NOMO-1 treated with dmso at 0.1 percent for 144 hours (cell line): ENCODE results near the gene CPA1.

Experiments used
- DNase-seq: peaks from one replicate; lab custom pipeline; 2025; ENCODE audit not compliant: unreplicated experiment; lab: John Stamatoyannopoulos, UW

The CPA1 gene

DNA sequence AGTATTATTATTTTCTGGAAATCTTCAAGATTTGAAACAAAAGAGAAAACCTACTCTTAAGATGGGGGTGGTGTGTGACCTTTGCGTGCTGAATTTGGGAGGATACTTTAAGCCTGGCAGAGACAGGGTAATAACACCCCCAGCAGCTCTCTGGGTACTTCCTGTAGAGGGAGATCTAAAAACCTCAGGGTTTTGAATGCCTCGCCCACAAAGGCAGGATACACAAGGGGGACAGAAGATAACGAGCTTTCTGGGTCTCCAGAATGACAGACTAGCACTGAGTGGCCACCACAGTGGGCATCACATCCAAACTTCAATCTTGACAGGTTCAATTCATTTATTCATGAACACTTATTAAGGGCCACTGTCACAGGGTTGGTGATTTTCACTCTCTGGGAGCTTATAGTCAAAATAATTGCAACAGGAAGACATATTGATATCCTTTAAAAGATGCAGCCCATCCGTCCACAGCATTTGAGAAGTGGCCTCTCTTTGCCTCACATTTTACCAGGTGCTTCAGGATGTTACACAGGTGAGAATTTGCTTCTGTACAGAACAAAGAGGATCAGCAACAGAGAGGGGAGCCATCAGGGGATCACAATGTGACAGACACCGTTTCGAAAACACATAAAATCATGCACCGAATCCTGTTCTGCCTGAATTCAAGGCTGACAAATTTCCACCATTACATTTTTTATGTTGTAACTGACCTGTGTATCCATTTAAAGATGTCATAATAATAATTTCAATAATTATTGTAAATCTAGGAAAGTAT is 14.3 kb downstream of the CPA1 start:
- no peak for DNase-seq

DNA sequence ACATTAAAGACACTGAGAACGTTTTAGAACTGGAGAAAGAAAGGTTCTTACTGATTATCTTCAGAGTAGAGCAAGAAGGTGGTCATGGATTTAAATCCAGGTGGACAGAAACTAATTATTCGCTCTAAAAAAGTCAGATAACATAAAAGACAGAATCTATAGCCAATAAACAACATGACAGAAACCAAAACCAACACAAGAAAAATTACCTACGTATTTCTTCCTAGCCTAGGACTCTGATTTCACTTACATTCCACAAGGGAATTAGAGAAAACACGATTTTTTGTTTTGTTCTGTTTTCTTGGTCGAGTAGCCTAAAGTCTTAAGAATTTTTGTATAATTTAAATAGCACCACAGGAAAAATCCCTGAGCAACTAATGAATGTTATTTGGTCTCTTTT is 15.1 kb downstream of the CPA1 start:
- no peak for DNase-seq

DNA sequence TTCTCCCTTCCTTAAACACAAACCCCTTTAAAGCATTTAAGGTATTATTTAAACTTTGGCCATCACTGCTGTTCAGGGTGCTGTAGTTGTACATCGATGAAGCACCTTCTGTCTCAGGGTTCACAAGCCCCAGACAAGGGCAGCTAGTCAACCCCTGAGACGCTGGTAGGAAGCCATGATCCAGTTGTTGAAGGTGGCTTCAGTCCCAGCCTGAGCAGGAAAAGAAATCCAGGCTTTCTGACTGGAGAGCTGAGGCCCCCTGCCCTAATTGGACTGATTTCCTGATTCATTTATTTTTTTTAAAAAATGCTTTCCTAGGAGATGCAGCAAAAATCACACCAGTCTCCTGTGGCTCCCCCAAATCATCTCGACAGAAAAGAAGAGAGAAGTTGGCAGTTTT is 15.8 kb downstream of the CPA1 start:
- DNase-seq, result no peak

DNA sequence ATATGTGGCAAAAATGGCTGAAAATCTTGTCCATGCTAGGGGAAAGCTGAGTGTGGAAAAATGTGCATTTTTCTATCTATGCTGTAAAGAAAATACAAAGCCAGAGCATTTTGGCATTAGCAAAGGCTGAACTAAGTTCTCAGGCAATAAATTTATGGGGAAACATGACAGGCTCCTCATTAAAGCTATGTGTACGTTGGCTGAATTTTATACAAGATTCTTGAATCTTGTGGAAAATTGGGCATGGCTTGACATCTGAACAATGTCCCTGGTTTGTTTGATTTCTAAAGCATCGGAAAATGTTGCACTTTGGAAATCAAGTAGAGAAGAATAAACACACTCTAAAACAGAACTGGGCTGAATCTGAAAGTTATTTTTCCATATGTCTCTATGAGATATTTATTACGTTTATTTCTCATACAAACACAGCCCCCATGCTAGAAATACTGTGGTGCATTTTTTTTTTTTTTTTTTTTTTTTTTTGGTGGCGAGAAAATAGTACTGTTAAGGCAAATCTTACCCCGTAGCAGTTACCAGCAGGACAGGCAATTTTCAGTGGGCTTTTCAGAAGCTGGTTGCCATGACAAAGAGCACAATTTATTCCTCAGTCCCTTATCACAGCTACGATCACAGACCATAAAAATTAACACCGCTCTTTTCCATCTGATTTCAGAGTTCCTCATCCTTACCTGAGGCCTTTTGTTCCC is 16.9 kb downstream of the CPA1 start:
- no peak for DNase-seq

DNA sequence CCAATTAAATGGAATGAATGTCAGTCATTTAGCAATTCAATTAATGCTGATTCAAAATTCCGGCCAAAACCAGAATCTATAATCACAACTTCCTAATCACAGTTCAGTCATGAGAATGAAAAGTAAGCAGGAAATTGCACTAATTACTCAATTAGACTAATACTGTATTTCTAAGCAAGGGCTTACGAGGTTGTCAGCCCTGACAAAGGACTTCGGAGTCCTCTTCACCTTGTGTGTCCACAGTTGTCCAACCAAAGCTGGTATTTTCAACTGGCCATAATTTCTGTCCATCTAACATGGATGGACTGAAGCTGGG is 17.4 kb downstream of the CPA1 start:
- DNase-seq, result no peak

DNA sequence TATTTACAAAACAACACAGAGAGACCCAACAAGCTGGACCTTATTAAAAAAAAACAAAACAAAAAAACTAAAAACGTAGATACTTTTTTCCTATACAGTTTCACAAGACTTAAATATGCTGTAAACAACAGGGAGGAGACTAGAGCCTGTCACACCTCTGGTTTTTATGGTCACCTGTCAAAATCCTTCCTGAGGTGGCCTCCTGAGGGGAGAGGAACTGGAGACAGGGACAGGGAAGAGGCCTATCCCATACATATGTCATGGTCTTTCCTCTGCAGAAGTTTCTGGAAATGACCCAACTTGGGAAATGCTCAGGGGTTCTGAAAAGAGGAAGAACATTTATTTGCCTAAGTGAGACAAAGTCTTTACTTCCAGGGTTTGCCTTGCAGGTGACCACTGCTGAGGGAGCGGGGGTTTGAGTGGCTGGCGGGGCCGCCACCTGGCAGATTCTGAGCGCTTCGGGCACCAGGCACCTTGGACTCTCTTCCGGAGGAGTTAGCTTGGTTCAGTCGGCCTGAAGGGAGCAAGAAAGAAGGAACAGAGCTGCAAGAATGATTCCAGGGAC is 18.3 kb downstream of the CPA1 start:
- no peak for DNase-seq

DNA sequence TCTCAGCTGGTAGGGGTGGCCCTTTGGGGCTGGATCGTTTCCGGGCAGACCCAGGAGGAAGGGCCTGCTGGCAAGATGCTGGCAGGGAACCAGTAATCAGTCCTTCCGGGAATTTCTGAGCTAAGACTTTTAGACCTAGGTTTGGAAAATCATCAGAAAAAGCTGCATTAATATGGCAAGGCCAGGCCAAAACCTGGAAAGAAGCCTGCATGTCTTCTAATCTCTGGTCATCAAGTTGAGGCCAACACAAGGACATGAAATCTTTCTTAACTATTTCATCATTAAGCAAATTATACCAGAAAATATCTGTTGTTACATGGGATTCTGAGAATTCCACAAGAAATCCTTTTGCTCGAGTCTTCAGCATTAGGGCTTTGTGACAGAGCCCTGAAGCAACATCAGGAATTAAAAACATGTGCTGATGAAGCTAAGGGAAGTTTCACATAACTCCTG is 19.9 kb downstream of the CPA1 start:
- DNase-seq, result no peak

DNA sequence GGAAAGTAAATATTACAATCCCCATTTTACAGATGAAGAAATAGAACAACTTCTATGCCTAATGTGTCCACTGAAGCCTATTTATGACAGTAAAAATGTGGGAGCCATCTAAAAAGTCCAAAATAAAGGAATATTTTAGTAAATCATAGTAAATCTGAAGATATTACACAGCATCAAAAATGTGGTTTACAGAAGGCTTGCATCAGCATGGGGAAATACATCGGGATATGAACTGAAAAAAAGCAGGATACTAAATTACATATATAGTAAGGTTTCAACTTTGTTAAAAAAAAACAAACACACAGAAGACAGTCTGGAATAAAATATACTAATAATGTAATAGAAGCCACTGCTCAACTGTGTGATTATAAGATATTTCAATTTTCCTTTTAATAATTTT is 20.8 kb downstream of the CPA1 start:
- DNase-seq, result no peak

DNA sequence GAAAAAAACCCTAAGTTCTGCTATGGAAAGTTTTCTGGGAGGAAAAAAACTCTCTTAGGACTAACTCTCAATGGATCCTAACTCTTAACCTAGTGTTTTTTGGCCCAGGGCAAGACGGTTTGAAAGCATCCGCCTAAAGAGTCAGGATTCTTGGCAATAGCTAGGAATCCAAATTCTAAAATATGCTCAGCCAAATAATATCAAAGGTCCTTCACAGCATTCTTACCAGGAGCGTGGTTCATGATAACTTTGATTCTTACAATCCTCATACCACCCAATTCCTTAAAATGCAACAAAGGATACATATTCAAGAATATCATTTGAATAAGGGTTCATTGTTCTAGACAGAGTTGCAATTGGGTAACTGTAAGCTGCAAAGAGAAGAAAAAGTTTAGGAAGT is 21.3 kb downstream of the CPA1 start:
- no peak for DNase-seq

DNA sequence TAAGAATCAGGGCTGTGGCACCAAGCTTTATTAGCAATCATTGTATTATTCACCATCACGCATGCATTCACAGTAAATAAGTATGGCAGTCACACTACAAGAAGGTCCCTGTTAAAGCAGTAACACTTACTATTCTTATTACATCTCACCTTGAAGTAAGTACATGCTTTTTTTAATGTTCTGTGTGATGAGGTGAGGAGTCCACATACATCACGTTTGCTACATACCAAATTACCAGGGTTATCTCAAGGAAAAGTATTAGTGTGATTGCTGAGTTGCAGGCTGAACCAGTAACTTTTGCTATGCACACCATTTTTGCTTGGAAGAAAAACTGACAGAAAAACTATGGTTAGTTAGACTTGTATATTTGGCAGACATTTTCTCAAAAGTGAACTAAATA is 24.7 kb downstream of the CPA1 start:
- DNase-seq, result no peak

DNA sequence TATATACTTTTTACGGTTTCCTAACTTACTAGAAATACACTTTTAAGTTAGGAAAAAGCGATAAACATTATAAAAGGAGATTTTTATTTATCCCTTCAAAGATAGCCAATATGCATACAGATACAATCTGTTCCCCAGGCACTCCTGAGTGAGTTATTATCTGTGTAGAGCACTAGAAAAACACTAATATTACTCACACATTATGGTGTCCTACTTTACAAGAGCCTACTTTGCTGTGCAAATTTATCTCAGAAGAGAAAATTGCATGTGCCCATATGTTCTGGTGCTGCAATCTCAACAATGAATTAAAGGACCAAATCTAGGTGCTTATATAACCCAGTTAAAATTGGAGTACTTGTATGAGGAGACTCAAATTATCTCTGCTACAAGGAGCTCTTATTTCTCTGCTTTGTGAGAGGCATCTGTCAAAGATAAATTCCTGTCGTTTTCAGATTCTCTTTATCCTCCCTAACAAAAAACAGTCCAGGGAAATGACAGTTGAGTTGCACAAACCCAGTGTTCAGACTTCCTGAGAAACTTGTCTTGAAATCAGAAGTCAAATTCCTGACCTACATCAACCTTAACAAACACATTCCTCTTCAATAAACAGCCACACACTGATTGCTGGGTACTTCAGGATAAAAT is 28.9 kb downstream of the CPA1 start:
- DNase-seq, result no peak

DNA sequence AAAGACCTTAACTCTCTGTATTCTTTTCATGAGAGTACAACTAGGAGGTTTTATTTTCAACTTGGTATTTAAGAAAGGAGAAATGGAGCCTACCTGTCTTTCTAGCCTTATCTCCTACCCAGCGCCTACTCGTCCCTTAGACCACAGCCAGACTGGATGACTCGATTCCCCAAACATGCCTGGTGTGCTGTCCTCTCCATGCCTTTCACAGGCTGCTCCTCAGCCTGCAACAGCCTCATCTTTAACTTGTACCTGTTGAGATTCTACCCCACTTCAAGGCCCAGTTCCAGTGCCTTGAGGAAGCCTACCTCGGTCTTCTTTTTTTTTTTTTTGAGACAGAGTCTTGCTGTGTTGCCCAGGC is 29.4 kb downstream of the CPA1 start:
- DNase-seq, result no peak

DNA sequence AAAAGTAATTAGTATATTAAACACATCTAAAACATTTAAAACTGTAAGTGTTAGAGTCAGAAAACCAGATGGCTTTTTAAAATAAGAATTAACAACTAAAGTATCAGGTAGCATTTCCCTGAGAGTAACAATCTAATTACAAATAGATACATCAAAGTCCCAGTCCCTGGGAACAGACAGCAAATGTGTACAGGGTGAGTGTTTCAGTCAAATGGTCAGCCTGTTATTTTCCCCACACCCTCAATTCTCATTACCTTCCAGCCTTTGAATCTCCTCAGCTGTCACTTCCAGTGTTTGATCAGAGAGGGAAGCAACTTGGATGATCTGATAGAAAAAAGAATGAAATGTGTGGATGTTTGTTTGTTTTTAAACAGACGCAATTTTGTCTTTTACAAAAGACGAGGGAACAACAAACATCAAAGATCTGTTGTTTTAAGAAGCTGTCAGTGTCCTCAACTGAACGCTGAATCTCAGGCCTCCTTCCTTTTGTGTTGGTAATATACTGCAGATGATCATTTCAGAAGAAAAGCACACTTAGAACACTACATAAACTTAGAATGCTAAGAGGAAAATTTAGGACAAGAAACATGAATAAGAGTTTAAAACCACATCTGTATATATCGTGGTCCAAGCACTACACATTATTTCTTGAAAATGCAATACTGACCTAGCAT is 30.7 kb downstream of the CPA1 start:
- no peak for DNase-seq

DNA sequence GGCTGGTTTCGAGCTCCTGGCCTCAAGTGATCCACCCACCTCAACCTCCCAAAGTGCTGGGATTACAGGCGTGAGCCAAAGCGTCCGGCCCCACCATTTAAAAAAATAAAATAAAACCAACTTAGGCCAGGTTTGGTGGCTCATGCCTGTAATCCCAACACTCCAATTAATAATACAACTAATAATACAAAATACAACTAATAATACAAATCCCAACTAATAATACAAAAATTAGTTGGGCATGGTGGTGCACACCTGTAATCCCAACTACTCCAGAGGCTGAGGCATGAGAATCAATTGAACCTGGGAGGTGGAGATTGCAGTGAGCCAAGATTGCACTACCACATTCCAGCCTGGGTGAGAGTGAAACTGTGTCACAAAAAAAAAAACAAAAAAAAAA is 32.9 kb downstream of the CPA1 start:
- DNase-seq, result no peak

DNA sequence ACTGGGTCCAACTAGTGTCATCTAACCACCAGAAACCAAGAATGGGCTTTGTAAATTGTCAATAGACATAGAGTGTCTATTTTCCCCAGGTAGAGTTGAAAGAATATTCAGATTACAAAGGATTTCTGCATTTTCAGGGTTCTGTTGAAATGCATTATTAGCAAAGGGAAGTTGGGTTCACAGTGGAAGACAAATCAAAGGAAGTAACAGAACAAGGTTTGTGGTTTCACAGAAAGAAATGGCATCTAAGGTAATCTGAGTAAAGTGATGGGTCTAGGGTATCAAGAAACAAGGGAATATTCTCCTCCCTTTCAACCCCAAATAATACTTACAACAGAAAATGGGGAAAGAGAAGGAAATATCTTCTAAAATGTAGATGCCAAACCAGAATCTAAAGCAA is 34.7 kb downstream of the CPA1 start:
- no peak for DNase-seq

DNA sequence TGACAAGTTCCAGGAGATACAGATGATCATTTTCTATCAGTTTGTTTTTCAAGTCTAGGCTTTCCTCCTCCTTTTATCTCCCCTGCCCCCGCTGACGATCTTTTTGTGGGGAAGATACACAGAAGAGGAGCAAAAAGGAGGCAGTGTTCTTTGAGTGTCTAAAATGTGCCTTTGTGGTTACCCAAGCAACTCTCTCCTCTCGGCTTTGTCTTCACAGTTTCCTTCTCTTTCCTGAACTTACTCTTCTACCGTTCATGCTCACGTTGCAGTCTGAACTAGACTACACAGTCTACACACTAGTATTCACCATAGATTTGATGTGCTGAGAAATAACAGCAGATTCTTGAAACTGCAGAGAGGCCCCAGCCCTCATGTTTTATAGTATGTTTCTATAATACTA is 36.9 kb downstream of the CPA1 start:
- no peak for DNase-seq

DNA sequence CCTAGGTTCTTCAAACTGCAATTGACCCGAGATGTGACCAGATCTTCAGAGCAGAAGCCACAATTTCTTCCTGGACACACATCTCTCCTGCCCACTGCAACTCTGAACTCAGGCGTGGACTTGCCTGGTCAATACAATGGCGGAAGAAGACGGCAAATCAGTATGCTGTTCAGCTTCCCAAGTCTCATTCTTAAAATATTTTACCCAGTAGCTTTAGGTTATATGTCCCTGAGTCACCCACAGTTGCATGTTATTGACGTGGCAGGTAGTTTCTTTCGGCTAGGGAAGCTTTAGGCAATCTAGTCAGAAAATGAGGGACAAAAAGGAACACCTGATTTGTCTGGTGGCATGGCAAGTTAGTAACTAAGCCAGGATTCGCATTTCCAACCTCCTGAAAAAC is 38.0 kb downstream of the CPA1 start:
- no peak for DNase-seq

DNA sequence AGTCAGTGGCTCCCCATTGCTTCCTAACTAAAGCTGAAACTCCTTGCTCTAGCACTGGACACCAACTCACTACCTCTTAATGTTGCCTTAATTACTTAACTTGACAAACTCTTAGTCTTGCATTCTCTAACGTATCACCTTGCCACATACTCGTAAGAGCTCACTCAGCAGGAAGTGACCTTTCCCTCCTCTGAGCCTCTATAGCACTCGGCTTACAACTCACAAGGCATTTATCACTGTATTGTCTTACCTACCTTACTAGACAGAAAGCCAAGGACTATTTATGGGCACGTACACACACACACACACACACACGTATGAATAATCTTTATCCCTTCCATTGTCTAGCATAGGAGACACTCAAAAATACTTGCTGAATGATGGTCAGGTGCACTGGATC is 39.4 kb downstream of the CPA1 start:
- no peak for DNase-seq

DNA sequence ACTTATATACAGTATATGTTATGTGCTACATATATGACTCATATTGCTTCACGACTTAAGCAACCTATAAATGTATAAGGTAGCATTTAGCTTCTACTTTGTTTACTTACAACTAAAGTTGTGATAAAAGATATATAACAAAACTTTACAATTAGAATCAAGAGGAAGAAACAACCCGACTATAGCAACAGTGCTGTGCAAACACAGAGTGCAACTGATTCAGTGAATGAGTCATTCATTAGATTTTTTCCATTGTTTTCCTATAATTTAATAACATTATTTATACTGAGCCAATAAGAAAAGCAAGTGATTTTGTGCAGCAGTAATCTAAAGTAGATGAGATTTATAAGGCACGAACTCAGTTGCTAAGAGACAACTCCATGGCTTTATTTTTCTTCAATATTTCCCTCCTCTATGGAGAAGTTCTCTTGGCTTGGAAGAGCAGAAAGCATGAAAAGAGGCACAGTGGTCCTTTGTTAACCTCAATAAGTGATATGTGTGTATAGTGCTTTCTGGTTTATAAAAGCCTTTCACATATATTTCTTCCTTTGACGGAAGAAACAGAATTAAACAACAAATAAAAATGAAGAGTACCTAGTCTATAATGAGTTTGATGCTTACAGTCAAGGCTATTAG is 40.8 kb downstream of the CPA1 start:
- no peak for DNase-seq

DNA sequence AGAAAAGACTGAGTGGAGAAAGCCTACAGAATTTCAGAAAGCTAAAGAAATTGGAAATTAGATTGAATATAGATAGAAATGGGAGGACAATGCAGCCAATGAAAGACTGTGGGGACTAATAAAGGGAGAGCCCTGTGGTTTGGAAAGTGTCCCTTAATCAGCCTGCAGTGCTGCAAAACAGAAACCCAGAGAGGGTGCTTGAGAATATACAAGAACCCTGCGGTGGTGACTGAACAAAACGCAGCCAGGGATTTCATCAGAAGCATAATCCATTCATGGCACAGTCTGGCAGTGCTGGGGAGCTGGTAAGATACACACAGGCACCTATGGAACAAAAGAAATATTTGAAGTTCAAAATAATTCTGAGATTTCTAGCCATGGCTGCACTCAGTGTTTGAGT is 41.4 kb downstream of the CPA1 start:
- DNase-seq, result no peak

DNA sequence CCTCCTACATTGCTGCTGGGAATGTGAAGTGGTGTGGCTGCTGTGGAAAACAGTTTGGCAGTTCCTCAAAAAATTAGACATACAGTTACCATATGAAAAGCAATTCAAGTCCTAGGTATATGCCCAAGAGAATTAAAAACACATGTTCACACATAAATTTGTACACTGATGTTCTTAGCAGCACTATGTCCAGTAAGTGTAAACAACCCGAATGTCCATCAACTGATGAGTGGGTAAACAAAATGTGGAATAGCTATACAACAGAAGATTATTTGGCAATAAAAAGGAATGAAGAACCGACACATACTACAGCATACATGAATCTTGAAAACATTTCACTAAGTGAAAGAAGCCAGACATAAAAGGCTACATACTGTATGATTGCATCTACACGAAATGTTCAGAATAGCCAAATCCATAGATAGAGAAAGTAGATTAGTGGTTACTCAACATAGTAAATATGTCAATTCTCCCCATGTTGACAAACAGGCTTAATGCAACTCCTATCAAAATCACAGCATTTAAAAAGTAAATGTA is 43.3 kb downstream of the CPA1 start:
- DNase-seq, result no peak
